ENCODE data around the gene ABRACL.

Gene ABRACL

DNA sequence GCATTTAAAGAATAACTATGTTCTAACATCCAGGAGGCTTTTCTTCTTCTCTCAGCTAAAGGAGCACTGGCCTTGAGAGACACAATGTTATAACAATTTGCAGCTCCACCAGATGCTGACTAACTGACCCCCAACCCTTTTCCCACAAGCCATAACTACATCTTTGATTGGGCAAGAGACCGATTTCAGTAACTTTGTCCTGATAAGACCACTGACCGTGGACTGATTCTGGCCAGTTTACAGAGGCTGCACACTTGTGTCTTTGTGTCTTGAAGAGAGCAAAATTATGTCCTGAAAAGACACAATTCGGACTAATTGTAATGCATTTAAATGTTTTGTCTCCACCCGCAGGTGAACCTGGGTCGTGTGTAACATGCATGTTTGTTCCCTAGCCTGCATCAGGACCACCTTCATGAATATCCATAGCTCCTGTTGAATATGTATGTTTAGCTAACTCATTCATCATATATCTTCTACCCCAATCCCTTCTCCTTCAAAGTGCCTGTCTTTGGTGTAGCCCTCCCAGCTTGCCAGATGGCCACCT, 22.3 kb downstream of the ABRACL start:
- DNase-seq (ENCODE audit: extremely low spot score, insufficient read length, low read depth) (no peak), FAIRE-seq (no peak)

DNA sequence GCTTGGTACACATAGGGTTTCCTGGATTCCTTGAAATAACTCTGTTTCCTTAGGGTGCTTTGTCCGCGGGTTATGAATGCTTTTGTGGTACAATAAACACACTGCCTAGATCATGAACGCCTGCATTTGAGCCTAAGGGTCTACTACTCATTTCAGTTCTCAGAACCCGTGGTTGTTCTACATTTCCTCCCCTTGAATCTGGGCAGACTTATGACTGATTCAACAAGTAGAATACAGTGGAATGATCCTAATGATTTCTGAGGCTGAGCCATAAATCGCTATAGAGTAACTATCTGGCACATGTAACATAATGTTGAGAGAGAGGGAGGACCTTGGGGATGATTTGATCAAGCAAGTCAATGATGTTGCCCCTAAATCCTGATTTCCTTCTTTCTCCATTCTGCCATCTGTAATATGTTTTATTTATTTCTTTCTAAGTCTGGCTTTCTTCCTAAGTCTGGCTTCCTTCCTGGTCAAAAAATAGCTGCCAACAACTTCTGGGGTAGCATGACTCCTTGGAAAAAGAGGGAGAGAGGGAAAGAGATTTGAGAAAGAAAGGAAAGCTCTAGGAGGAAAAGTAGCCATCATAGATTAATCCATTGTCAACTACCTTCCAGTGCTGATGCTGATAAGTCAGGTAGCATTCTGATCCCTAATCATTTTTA, 23.0 kb downstream of the ABRACL start:
- DNase-seq (ENCODE audit: extremely low spot score, insufficient read length, low read depth), result no peak
- no peak for FAIRE-seq

DNA sequence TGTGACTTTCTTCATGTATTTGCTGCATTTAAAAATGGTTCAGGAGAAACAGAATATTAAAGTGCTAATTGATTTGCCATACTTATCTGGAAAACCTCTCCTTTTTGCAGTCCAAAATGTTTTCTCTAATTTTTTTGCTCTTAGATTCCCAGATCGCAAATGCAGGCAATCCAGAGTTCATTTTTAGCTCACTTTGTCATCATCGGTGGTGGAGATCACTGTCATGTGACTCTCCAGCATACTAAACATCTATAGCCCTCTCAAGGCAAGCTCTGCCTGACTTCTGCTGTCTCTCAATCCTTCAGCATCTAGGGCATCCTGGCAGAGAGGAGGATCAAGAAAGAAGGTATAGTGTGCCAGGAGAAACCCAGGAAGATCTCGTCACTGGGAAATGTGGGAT, 24.8 kb downstream of the ABRACL start:
- FAIRE-seq, result no peak

DNA sequence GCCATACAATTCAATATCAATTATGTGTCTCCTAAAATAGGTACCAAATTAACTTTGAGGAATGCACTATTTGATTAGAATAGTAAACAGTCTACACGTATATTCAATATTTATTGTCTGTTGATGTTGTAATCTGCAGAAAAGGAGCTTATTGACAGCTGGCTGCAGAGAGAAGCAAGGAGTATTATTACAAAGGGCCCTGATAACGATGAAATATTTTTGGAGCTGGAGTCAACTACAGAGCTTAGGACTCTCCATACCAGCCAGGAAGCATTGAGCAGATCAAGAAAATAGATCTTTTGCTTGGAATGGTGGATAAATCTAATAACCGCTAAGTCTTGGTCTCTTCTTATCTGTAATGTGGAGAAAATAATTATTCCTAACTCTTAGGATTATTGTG, 25.5 kb downstream of the ABRACL start:
- DNase-seq (ENCODE audit: extremely low spot score, insufficient read length, low read depth) (no peak), FAIRE-seq (no peak)

More for the DNA sequence above, 24.8 kb downstream of the ABRACL start:
- no peak for DNase-seq (ENCODE audit: extremely low spot score, insufficient read length, low read depth)

DNA sequence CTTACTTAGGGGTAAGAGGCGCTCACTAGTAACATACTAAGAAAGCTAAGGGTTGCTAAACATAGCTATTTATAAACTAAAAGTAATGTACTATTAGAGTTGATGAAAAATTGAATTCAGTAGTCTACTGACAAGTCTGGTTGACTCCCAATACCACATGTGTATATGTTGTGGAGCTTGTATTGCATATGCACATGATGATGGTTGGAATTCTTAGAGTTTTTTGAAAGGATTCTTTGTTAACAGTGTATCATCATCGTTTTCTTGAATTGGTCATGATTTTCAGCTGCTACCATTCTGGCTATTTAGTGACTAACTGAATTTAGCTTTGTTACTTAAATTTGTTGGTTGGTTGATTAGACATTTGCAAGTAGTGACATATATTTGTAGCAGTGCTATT, 27.2 kb downstream of the ABRACL start:
- DNase-seq (ENCODE audit: extremely low spot score, insufficient read length, low read depth), result no peak
- no peak for FAIRE-seq

DNA sequence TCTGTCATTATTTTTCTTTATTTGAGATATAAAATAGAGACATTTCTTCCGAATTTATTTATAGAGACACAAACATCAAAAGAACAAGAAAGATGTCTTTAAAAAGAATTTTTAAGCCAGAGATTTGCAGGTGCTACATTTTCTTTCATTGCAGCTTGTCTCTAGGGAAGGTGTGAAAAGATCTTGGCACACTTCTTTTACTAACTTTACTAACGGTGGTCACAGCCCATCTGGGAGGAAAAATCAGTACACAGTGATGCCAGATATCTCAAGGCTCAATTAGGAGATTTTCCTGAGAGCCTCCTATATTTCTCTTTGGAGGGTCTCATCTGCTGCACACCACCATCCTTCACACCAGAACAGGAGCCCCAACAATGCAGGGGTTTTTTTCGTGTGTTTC, 29.5 kb downstream of the ABRACL start:
- FAIRE-seq (no peak), DNase-seq (ENCODE audit: extremely low spot score, insufficient read length, low read depth) (no peak)

DNA sequence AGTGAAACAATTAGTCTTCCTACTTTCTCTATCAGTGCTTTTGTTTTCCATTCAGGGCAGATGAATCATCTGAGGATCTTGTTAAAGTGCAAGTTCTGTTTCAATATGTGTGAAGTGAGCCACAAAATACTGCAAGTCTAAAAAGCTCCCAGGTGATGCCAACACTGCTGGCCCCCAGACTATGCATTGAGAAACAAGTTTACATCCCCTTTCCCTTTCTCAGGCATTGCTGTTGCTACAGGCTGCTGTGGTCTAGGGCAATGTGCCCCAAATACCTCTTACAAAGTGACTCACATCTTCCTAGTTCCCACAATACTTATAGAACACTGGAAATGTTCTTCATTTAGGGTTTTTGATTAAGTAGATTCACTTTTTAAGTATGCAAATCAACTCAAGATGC, 31.8 kb downstream of the ABRACL start:
- FAIRE-seq (no peak), DNase-seq (ENCODE audit: extremely low spot score, insufficient read length, low read depth) (no peak)

DNA sequence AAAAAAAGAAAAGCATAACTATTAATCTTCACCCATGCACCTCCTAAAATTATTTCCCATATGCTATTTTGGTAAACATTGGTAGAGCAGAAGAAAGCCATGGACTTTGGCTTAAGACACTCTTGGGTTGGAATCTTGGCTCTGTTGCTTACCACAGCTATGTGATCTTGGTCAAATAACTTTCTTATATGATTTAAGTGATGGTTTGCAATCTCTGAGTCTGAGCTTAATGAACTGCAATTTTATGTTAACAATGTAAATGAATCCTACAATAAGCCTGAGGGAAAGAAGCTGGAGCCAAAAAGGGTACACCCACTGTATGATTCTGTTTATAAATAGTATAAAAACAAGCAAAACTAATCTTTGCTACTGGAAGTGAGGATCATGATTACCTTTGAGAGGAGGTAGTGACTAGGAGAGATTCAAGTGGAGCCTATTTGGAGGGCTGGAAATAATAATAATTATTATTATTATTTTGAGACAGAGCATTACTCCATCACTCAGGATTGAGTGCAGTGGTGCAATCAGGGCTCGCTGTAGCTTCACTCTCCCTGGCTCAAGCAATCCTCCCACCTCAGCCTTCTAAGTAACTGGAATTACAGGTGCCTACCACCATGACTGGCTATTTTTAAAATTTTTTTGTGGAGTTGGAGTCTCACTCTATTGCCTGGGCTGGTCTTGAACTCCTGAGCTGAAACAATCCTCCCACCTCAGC, 34.5 kb downstream of the ABRACL start:
- DNase-seq (ENCODE audit: extremely low spot score, insufficient read length, low read depth) (no peak), FAIRE-seq (no peak)

DNA sequence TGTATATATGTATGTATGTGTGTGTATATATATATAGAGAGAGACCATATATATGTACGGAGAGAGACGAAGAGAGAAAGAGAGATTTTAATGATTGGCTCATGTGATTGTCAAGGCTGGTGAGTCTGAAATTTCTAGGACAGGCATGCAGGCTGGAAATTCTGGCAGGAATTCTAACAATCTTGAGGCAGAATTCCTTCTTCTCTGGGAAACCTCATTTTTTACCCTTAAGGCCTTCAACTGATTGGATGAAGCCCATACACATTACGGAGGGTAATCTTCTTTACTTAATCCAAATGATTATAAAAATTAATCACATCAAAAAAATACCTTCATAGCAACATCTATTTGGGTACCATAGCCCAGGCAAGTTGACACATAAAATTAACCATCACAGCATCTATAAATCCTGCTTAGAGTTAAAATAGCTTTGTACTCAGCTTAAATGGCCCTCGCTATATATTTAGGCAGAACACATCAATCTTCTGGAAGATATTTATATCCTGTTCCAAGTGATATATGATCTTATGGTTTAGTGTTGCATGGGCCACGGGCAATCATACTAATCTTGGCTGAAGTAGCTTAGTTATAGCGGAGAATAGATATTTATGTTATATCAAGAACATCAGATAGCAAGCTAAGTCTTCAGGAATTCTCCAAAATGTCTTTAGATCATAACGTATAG, 36.6 kb downstream of the ABRACL start:
- FAIRE-seq (no peak), DNase-seq (ENCODE audit: extremely low spot score, insufficient read length, low read depth) (no peak)

DNA sequence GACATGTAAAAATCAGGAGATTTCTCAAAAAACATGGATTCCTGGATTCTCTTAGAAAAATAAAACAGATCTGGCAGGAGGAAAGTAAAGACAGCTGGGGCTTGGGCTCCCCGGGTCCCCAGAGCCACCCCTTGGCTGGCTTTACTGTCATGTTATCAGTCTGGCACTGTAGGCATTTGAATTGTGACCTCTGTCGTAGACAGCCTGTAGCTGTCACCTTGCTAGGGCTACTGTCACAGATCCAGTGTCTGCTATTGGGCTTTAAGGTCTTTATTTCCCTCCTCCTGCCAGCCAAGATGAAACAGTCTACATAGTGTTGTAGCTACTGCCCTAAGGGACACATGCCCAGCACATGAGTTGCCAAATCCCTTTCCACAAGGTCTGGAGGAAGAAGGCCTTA, 37.5 kb downstream of the ABRACL start:
- FAIRE-seq, result no peak
- DNase-seq (ENCODE audit: extremely low spot score, insufficient read length, low read depth), result no peak

DNA sequence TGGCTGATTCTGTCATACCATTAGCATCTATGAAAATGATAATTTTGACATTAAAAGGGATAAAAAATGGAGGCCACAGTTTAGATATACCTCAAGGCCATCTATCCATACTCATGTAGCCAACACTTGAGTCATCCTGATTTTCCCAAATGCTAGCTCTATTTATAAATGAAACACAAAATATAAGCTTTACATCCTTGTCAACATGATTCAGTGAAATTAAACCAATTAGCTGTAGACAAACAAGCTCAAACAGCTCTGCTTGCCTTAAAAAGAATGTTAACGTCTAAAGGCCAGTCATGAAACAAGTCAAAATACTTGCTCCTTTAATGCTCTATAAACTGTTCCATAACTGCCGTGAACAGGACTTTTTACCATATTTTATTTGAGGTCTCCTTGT, 40.3 kb downstream of the ABRACL start:
- DNase-seq (ENCODE audit: extremely low spot score, insufficient read length, low read depth), result no peak
- FAIRE-seq, result no peak

DNA sequence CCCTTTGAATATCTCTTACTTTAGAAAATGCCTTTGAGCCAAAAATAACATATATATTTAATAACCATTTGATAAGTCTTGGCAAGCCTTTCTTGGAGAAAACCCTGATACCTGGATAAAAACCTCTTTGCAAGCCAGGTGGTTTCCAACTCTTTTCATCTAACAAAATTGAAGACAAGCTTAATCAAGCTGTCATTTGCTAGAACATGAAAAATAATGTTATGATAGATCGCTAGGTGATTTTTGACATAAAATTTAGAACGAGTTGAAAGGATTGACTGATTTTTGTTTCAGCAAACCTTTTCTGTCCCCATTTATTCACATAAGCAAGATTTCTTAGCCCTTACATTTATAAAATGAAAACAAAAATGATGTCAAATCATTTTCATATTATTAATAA, 44.6 kb downstream of the ABRACL start:
- no peak for FAIRE-seq
- DNase-seq (ENCODE audit: extremely low spot score, insufficient read length, low read depth), result no peak

DNA sequence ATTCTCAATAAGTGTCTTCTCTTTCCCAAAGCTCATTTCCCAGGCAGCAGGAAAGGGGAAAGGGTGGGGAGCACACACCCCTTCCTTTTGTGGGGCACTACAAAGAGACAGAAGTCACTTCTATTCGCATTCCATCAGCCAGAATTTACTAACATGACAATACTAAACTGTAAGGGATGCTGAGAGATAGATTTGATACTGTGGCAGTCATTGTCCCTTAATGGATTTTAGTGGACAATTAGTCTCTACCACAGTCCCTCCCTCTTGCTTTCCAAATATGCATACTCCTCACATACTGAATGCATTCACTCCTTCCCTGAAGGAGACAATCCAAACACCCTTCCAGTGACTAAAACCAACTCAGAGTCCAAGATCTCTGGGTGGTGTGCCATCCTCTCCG, 50.5 kb downstream of the ABRACL start:
- FAIRE-seq (no peak), DNase-seq (ENCODE audit: extremely low spot score, insufficient read length, low read depth) (no peak)

DNA sequence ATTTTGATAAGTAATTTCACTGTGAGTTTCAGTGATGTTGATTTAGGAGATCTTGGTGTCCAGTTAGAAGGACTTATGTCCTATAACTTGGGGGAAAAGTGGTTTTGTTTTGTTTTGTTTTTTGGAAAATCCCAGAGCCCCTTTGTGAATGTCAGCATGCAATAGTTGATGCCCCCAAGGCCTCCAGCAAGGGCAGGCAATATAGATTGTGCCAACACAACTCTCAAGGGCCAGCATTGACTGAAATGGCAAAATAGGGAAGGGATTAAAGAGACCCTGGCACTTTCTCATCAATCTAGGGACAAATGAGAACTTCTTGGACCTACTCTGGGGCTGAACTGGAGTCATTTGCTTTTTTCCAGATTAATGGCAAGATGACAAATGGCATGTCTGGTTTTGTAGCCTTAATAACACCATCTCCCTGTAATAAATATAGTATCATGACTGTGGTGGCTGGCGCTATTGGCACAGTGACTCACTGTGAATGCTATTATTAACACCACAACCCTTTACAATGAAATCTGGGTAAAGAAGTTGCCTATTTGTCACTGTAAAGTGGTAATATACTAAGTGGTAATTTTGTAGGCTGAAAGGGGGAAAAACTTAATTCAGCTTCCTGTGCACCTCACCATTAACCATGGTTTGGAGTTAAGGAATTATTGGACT, 51.8 kb downstream of the ABRACL start:
- DNase-seq (ENCODE audit: extremely low spot score, insufficient read length, low read depth) (no peak), FAIRE-seq (no peak)

DNA sequence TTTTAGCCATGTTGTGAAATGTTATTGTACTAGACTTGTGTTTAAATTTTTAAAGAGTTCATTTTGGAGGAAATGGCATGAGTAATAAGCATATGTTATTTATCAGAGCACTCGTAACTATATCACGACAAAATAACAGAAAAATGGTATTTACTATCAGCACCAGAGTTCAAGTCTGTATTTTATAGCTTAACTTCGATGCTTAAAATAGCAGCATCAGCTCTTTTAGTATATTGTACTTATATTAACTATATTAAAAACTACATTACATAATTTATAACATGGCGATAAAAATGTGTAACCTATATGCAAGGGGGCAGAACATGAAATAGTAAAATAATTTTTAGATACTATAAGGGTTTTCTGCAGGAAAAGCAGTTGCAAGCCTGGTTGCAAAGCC, 52.9 kb downstream of the ABRACL start:
- no peak for DNase-seq (ENCODE audit: extremely low spot score, insufficient read length, low read depth)
- FAIRE-seq, result no peak

DNA sequence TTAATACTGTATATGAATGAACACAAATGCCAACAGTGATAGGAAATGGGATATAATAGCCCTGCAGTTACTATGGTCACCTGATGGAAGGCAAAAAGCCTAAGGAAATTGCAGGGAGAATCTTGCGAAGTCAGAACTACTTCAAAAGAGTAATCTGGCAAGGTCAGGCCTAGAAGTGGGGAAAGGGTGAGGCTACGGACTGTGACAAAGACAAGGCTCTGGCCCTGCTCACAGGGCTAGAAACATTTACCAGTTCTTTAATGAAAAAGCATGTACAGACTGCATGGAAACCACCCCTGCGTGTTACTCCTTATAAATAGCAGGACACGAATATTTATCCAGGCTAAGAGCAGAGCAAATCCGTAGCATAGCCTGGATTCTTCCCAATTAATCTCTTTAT, 53.8 kb downstream of the ABRACL start:
- FAIRE-seq (no peak), DNase-seq (ENCODE audit: extremely low spot score, insufficient read length, low read depth) (no peak)

DNA sequence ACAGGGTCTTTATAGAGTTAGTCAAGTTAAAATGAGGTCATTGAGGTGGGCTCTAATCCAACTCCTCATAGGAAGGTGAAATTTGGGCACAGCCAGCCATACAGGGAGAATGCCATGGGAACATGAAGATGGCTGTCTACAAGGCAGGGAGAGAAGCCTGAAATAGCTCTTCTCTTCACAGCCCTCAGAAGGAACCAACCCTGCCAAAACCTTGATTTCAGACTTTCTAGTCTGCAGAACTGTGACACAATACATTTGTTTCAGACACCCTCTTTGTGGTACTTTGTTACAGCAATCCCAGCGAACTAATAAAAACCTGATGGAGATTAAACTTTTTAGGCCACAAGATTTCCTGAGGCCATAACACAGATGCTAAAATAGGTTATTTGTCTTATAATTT, 63.3 kb downstream of the ABRACL start:
- FAIRE-seq (no peak), DNase-seq (ENCODE audit: extremely low spot score, insufficient read length, low read depth) (no peak)

Data from GM18507 (cell line).